Measurements from ENCODE around the gene EFNA3.

- TF ChIP-seq POLR2A (IDR thresholded peaks at IDR 0.05; ENCODE audit: low read depth) = no peak
- no peak for TF ChIP-seq CTCF (IDR thresholded peaks at IDR 0.05)
These were observed 27.3 kb upstream of the EFNA3 start for GRCh38 chr1:155051342-155051776.

All from esophagus muscularis mucosa (tissue), 3 donors.